Measurements from ENCODE around the gene RBFOX1.

RBFOX1 gene

DNA sequence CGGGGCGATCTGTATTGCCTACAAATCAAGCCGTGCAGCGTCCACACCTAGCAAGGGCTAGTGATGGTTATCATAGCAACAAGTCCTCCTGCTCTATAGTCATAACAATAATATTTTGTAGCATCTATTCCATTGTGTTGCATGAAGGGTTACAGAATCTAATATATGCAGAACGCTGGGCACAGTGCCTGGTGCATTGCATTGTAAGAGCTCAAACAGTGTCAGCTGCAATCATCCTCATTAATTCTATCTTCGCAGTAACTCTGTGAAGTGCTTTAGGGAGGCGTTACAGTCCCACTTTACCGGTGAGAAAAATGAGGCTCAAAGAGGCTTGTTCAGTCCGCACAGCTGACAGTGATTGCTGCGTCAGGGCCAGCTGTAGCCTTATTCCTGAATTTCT lies 149.4 kb downstream of the RBFOX1 start:
- Histone ChIP-seq H3K36me3 (no peaks in the 10 kb centered on the region), H3K9me3 (no peaks in the 10 kb centered on the region; the same call in 1 of the 2 replicates), H3K4me3 (ENCODE audit: low read depth, low read length) (no peak overlapping the region), H3K27me3 (no peaks in the 10 kb centered on the region), H3K4me1 (no peaks in the 10 kb centered on the region)
- TF ChIP-seq, protein P1, sequence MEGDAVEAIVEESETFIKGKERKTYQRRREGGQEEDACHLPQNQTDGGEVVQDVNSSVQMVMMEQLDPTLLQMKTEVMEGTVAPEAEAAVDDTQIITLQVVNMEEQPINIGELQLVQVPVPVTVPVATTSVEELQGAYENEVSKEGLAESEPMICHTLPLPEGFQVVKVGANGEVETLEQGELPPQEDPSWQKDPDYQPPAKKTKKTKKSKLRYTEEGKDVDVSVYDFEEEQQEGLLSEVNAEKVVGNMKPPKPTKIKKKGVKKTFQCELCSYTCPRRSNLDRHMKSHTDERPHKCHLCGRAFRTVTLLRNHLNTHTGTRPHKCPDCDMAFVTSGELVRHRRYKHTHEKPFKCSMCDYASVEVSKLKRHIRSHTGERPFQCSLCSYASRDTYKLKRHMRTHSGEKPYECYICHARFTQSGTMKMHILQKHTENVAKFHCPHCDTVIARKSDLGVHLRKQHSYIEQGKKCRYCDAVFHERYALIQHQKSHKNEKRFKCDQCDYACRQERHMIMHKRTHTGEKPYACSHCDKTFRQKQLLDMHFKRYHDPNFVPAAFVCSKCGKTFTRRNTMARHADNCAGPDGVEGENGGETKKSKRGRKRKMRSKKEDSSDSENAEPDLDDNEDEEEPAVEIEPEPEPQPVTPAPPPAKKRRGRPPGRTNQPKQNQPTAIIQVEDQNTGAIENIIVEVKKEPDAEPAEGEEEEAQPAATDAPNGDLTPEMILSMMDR (IDR thresholded peaks at IDR 0.05; ENCODE audit: low read depth, low read length), result no peak
- DNase-seq, result no peak

DNA sequence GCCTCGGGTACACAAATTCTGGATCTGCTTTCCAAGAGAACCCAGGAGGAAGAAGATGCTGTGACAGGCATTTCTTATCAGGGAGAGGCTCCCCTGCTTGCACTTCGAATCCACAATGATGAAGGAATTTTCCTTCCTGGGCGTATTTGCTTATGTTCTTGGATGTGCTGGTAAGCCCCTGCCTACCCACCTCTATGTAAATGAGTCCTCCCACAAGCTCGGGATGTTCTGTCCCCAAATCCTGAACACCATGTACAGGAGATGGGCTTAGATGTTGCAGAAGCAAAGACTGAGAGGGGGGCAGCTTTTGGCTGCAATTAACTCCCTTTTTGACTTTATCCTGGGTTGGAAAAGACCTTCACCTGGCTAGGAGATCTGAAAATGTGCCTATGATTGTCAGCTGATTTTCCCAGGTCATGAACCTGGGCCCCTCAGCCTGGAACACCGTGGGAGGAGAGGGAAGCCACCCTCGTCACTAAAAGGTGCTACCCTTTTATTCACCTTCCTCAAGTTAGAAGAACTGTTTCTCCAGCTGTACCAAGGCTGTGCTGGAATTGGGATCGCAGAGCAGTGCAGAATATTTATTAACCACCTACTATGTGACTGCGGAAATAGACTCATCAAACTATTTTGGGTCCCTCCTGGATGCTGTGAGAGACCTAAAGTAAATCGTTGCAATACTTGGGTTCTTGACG lies 150.1 kb downstream of the RBFOX1 start:
- no peak for DNase-seq
- H3K4me1 ChIP-seq, result no peaks in the 10 kb centered on the region
- H3K36me3 ChIP-seq, result no peaks in the 10 kb centered on the region
- no peaks in the 10 kb centered on the region; the same call in 1 of the 2 replicates for H3K9me3 ChIP-seq
- no peak overlapping the region for H3K4me3 ChIP-seq (ENCODE audit: low read depth, low read length)
- TF ChIP-seq, protein P1 (IDR thresholded peaks at IDR 0.05; ENCODE audit: low read depth, low read length), result no peak
- H3K27me3 ChIP-seq, result no peaks in the 10 kb centered on the region

DNA sequence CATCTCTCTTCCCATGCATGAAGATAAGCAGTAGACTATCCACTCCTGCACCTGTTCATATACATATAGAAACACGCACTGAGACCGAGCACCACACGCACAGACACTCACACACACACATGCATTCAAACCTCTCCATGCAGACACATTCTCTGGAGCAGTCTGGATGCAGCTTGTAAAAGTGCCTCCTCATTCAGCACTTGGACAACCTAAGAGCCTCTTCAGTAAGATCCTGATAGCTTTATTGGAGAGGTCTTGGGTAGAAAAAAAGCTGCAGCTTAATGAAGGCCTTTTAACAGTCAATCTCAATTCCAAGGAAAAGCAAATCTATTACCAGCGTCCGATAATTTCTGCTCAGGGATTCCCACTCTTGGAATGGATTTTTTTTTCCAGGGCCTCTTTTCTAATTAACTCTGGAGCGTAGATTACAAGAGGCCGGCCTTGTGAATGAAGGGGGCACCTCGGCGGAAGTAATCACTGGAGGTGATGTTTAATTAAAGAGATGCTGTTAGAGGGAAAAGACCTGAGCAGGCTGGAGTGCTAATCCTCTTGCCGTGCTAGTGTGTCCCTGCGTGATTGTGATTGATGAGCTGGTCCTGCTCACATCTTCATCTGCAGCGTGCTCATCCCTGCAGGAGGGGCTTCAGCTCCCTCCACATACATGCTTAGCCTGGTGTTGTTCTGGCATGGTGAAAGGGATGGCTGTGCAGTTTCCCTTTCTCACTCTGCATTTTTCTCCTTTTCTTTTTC lies 155.1 kb downstream of the RBFOX1 start:
- H3K27me3 ChIP-seq, result no peaks in the 10 kb centered on the region
- H3K4me1 ChIP-seq, result no peaks in the 10 kb centered on the region
- DNase-seq, result no peak
- H3K4me3 ChIP-seq (ENCODE audit: low read depth, low read length), result no peak overlapping the region
- no peaks in the 10 kb centered on the region; the same call in 1 of the 2 replicates for H3K9me3 ChIP-seq
- TF ChIP-seq, protein P1 (IDR thresholded peaks at IDR 0.05; ENCODE audit: low read depth, low read length), result no peak
- no peaks in the 10 kb centered on the region for H3K36me3 ChIP-seq

DNA sequence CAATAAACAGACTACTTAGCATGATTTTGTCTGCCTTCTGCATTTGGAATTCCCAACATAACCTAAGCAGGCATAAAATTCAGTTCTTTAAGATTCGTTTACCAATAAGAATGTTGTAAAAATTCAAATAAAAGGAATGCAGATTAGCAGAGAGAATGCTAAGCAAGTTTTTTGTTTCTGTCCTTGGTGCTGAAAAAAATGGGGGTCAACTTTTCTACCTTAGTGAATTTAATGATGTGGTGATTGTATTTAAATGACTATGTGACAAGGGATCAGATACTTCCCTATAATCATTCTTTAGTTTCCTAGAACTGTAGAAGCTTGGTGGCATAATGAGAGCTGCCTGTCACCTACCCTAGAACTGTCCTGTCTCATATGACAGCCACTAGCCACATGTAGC lies 159.5 kb downstream of the RBFOX1 start:
- Histone ChIP-seq H3K9me3 (no peaks in the 10 kb centered on the region; the same call in 1 of the 2 replicates), H3K4me3 (ENCODE audit: low read depth, low read length) (no peak overlapping the region), H3K4me1 (no peaks in the 10 kb centered on the region), H3K36me3 (no peaks in the 10 kb centered on the region), H3K27me3 (no peaks in the 10 kb centered on the region)
- no peak for DNase-seq
- TF ChIP-seq, protein P1 (IDR thresholded peaks at IDR 0.05; ENCODE audit: low read depth, low read length), result no peak

DNA sequence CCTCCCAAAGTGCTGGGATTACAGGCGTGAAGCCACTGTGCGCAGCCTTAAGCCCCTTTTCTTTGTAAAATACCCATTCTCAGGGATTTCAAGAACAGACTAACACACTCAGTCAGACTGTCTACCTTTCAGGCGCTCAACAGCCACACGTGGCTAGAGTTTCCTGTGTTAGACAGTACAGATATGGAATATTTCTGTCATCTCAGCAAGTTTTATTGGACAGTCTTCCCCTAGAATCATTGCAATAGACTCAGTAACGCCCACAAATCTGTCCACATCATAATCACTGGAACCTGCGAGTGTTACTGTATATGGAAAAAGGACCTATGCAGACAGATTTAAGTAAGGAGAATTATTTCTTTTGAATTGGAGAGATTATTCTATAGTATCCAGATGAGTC lies 160.5 kb downstream of the RBFOX1 start:
- no peaks in the 10 kb centered on the region for H3K4me1 ChIP-seq
- TF ChIP-seq, protein P1 (IDR thresholded peaks at IDR 0.05; ENCODE audit: low read depth, low read length), result no peak
- no peak for DNase-seq
- H3K27me3 ChIP-seq, result no peaks in the 10 kb centered on the region
- H3K36me3 ChIP-seq, result no peaks in the 10 kb centered on the region
- H3K9me3 ChIP-seq, result no peaks in the 10 kb centered on the region
- no peak overlapping the region for H3K4me3 ChIP-seq (ENCODE audit: low read depth, low read length)

DNA sequence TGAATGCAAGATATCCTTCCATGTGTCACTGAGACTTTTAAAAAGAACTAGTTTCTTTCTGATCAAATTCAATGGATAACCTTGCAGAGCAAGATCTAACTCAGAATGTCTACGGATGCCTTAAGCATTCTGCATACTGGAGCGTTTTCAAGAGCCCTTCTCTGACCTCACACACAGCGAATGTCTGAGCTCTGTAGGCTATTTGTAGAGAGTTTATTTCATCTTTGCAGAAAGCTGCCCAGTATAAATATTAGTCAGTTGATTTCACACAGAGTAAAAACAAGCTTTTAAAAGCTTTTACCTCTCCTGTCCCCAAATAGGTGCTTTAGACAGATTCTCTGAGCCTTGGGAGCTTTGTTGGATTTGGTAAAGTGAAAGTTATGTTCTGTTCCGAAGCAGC lies 165.0 kb downstream of the RBFOX1 start:
- H3K36me3 ChIP-seq, result no peaks in the 10 kb centered on the region
- no peak overlapping the region for H3K4me3 ChIP-seq (ENCODE audit: low read depth, low read length)
- H3K9me3 ChIP-seq, result no peaks in the 10 kb centered on the region
- H3K4me1 ChIP-seq, result no peaks in the 10 kb centered on the region
- H3K27me3 ChIP-seq, result no peaks in the 10 kb centered on the region
- TF ChIP-seq, protein P1 (IDR thresholded peaks at IDR 0.05; ENCODE audit: low read depth, low read length), result no peak
- no peak for DNase-seq

All from BE2C (cell line).